Measurements from ENCODE around the gene MAP4K4. TPM values are rescaled to one million over a fixed set of nuclear protein-coding genes. Genes with fewer than 3 reads are reported as not detected.

MAP4K4 gene
- total RNA-seq, 4 donors from 2014 or later = 29.6 to 56.6 (median 38.2) TPM

- Histone ChIP-seq H3K27ac (peak overlapping the region; percentile 75), H3K9me3 (no peaks in the 10 kb centered on the region), H3K27me3 (no peaks in the 10 kb centered on the region), H3K4me1 (peaks cover 37% of the 10 kb centered on the region), H3K4me3 (peak overlapping the region; percentile 72), H3K36me3 (no peaks in the 10 kb centered on the region)
- WGBS = under 1% methylated on average over 50 of the region's 57 CpGs
- TF ChIP-seq CTCF (IDR thresholded peaks at IDR 0.05) (no peak), POLR2AphosphoS5 (IDR thresholded peaks at IDR 0.05) (no peak), POLR2A (IDR thresholded peaks at IDR 0.05) (no peak), EP300 (IDR thresholded peaks at IDR 0.05) (no peak)
- DNase-seq (ENCODE audit: low spot score in 2 of 2) = no peak
Observed at GRCh38 chr2:101698014-101698843, 722 bp downstream of the MAP4K4 start.

DNA sequence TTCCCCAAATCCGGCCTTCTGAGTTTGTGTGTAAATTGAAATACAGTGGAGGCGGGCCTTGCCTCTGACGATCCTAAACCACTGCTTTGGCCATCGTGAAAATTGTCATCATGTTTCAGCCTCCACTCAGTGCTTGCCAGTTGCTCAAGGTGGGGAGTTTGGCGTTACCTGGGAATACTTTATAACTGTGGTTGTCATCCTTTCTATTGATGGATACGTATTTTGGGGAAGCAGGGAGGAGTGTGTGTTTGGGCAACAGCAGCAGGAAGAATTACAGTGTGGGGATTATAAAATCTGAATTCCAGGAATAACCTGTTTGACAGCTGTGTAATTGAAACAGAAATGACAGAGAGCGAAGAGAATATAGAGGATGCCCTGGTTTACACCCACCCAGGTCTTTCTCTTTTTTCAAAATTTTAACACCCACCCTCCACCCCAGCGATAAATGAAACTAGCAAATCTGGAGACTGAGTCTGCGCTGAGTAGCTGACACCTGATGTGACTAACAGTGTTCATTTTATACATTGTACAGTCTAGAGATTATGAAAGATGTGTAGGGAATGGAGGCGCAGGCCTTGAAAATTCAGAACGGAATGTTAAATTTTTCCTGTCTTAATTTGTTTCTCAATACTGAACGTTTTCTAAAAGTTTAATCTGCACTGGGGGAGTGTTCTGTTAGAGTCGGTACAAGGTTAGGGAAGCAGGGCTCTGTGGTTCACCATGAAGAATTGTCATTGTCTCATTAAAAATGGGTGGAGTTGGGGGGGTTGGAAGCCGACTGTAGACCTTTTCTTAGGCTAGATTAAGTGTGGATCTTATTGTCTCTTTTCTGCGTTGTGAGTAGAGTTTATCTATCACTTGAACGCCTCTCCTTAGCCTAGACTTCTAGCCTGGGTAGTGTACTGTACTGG, 1.6 kb downstream of the MAP4K4 start:
- H3K27me3 ChIP-seq = no peaks in the 10 kb centered on the region
- peaks cover 39% of the 10 kb centered on the region for H3K4me1 ChIP-seq
- no peak for DNase-seq (ENCODE audit: low spot score in 2 of 2)

GRCh38 chr2:101699755-101700461, 2.4 kb downstream of the MAP4K4 start:
- H3K27me3 ChIP-seq = no peaks in the 10 kb centered on the region
- WGBS = 44% methylated on average over 13 of the region's 13 CpGs
- peak overlapping the region; percentile 75 for H3K27ac ChIP-seq
- TF ChIP-seq POLR2A (IDR thresholded peaks at IDR 0.05) (no peak), CTCF (IDR thresholded peaks at IDR 0.05) (no peak), POLR2AphosphoS5 (IDR thresholded peaks at IDR 0.05) (no peak)
- no peak for DNase-seq (ENCODE audit: low spot score in 2 of 2)
- H3K36me3 ChIP-seq = no peaks in the 10 kb centered on the region
- H3K4me3 ChIP-seq = peak overlapping the region; percentile 72
- peaks cover 42% of the 10 kb centered on the region for H3K4me1 ChIP-seq
- no peaks in the 10 kb centered on the region for H3K9me3 ChIP-seq

More for the DNA sequence above, 1.6 kb downstream of the MAP4K4 start:
- Histone ChIP-seq H3K36me3 (no peaks in the 10 kb centered on the region), H3K27ac (peak overlapping the region; percentile 75), H3K9me3 (no peaks in the 10 kb centered on the region), H3K4me3 (peak overlapping the region; percentile 72)
- WGBS = 17% methylated on average over 16 of the region's 16 CpGs
- TF ChIP-seq CTCF (IDR thresholded peaks at IDR 0.05) (no peak), POLR2AphosphoS5 (IDR thresholded peaks at IDR 0.05) (no peak), POLR2A (IDR thresholded peaks at IDR 0.05) (no peak), EP300 (IDR thresholded peaks at IDR 0.05) (no peak)

- DNase-seq (ENCODE audit: low spot score in 2 of 2) = peak in 1 of 2 donors; percentile 75
- no peaks in the 10 kb centered on the region for H3K27me3 ChIP-seq
- H3K36me3 ChIP-seq = no peaks in the 10 kb centered on the region
- H3K9me3 ChIP-seq = no peaks in the 10 kb centered on the region
- H3K27ac ChIP-seq = no peak overlapping the region
- 30% methylated on average over 1 of the region's 1 CpG for WGBS
- TF ChIP-seq CTCF (IDR thresholded peaks at IDR 0.05) (no peak), POLR2AphosphoS5 (IDR thresholded peaks at IDR 0.05) (no peak), POLR2A (IDR thresholded peaks at IDR 0.05) (no peak), EP300 (IDR thresholded peaks at IDR 0.05) (no peak)
- no peak overlapping the region for H3K4me3 ChIP-seq
- H3K4me1 ChIP-seq = peaks cover 48% of the 10 kb centered on the region
Observed at GRCh38 chr2:101704046-101704466, 6.5 kb downstream of the MAP4K4 start.

Measured in suprapubic skin (tissue), 4 donors.